Measurements from ENCODE around the gene JAML. TPM values are rescaled to one million over a fixed set of nuclear protein-coding genes. Genes with fewer than 3 reads are reported as not detected.

JAML gene
- total RNA-seq, 2 experiments from 2014 or later: 26.7 to 30.3 TPM

GRCh38 chr11:118240999-118241763 is 16.4 kb upstream of the JAML start:
- ChIA-PET POLR2A (interaction anchor here (1.0 to 6.4 kb wide), 10 partner anchors 9 to 113 kb away, joined by 3 to 78 read pairs (median 4); partner anchors contain the start of genes CD3D, CD3E, JAML and MPZL3), CTCF (interaction anchor here (0.8 to 3.1 kb wide), 8 partner anchors 10 to 54 kb away, joined by 3 to 19 read pairs (median 4); partner anchors contain the start of gene MPZL2)
- H3K36me3 ChIP-seq (ENCODE audit: insufficient read depth, low read length): peaks cover 20% of the 10 kb centered on the region
- peak overlapping the region; percentile 71 for H3K4me3 Mint-ChIP-seq
- H3K4me3 ChIP-seq (ENCODE audit: low read length): peak overlapping the region; percentile 21
- DNase-seq: peak in 11 of 14 experiments; percentile 22 to 90 (median 55)
- no peak for TF ChIP-seq CTCF (IDR thresholded peaks at IDR 0.05)
- H3K27me3 Mint-ChIP-seq: no peaks in the 10 kb centered on the region
- ATAC-seq (ENCODE audit: poor library complexity): peak; percentile 96
- peaks cover 38% of the 10 kb centered on the region for H3K36me3 Mint-ChIP-seq (ENCODE audit: low read depth)
- no peaks in the 10 kb centered on the region for H3K27me3 ChIP-seq (ENCODE audit: control insufficient read depth in 1 of 2, insufficient read depth in 2 of 2, low read length in 2 of 2)
- intact Hi-C loops (cut with DNase I, micrococcal nuclease): loop anchor here in 1 of 2 experiments (2.0 to 5.0 kb wide), 2 partner anchors 16 to 39 kb away; partner anchors contain the start of gene JAML
- peaks cover 70% of the 10 kb centered on the region for H3K4me1 Mint-ChIP-seq (ENCODE audit: low read depth)
- H3K27ac Mint-ChIP-seq: peak overlapping the region; percentile 89
- peak overlapping the region; percentile 42 to 79 for H3K27ac ChIP-seq (ENCODE audit: low read depth in 1 of 2, low read length in 2 of 2)
- H3K9me3 Mint-ChIP-seq: no peaks in the 10 kb centered on the region
- no peaks in the 10 kb centered on the region for H3K9me3 ChIP-seq (ENCODE audit: control insufficient read depth in 1 of 2, insufficient read depth in 1 of 2, low read length in 2 of 2)
- H3K4me1 ChIP-seq (ENCODE audit: insufficient read depth, low read length): peaks cover 49% of the 10 kb centered on the region

- POLR2A ChIA-PET: interaction anchor here (0.7 to 6.4 kb wide), 10 partner anchors 10 to 99 kb away, joined by 3 to 78 read pairs (median 3); partner anchors contain the start of genes CD3E, JAML, MPZL2 and MPZL3
- Histone ChIP-seq H3K27ac (ENCODE audit: low read depth in 1 of 2, low read length in 2 of 2) (peak overlapping the region in 1 of 2 donors; percentile 79), H3K4me1 (ENCODE audit: insufficient read depth, low read length) (peaks cover 47% of the 10 kb centered on the region), H3K9me3 (ENCODE audit: control insufficient read depth in 1 of 2, insufficient read depth in 1 of 2, low read length in 2 of 2) (no peaks in the 10 kb centered on the region), H3K36me3 (ENCODE audit: insufficient read depth, low read length) (peaks cover 35% of the 10 kb centered on the region), H3K4me3 (ENCODE audit: low read length) (no peak overlapping the region), H3K27me3 (ENCODE audit: control insufficient read depth in 1 of 2, insufficient read depth in 2 of 2, low read length in 2 of 2) (no peaks in the 10 kb centered on the region)
- CTCF ChIA-PET: interaction anchor here (0.8 to 2.0 kb wide), 6 partner anchors 10 to 41 kb away, joined by 3 to 8 read pairs (median 4); partner anchors contain the start of gene JAML
- intact Hi-C loops (cut with DNase I, micrococcal nuclease): loop anchor here (2.0 to 5.0 kb wide), 2 partner anchors 15 to 37 kb away; partner anchors contain the start of gene JAML (in 1 of the 2)
- H3K9me3 Mint-ChIP-seq: no peaks in the 10 kb centered on the region
- DNase-seq (peak in 1 of 14 experiments; percentile 22), ATAC-seq (ENCODE audit: poor library complexity) (no peak)
- H3K27ac Mint-ChIP-seq: peak overlapping the region; percentile 89
- H3K27me3 Mint-ChIP-seq: no peaks in the 10 kb centered on the region
- H3K36me3 Mint-ChIP-seq (ENCODE audit: low read depth): peaks cover 37% of the 10 kb centered on the region
- H3K4me3 Mint-ChIP-seq: peak overlapping the region; percentile 46
- no peak for TF ChIP-seq CTCF (IDR thresholded peaks at IDR 0.05)
- peaks cover 60% of the 10 kb centered on the region for H3K4me1 Mint-ChIP-seq (ENCODE audit: low read depth)
Observed at GRCh38 chr11:118239509-118240205, 14.8 kb upstream of the JAML start.

GRCh38 chr11:118238929-118239328 is 14.1 kb upstream of the JAML start:
- Mint-ChIP-seq H3K27me3 (no peaks in the 10 kb centered on the region), H3K4me3 (no peak overlapping the region), H3K9me3 (no peaks in the 10 kb centered on the region), H3K4me1 (ENCODE audit: low read depth) (peaks cover 53% of the 10 kb centered on the region), H3K27ac (peak overlapping the region; percentile 51), H3K36me3 (ENCODE audit: low read depth) (peaks cover 32% of the 10 kb centered on the region)
- Histone ChIP-seq H3K4me3 (ENCODE audit: low read length) (no peak overlapping the region), H3K36me3 (ENCODE audit: insufficient read depth, low read length) (peaks cover 42% of the 10 kb centered on the region), H3K9me3 (ENCODE audit: control insufficient read depth in 1 of 2, insufficient read depth in 1 of 2, low read length in 2 of 2) (no peaks in the 10 kb centered on the region), H3K27me3 (ENCODE audit: control insufficient read depth in 1 of 2, insufficient read depth in 2 of 2, low read length in 2 of 2) (no peaks in the 10 kb centered on the region), H3K27ac (ENCODE audit: low read depth in 1 of 2, low read length in 2 of 2) (no peak overlapping the region), H3K4me1 (ENCODE audit: insufficient read depth, low read length) (peaks cover 47% of the 10 kb centered on the region)
- DNase-seq: no peak
- TF ChIP-seq CTCF (IDR thresholded peaks at IDR 0.05): no peak
- intact Hi-C loops (cut with DNase I, micrococcal nuclease): loop anchor here in 1 of 2 experiments (5.0 kb wide), 1 partner anchor 37 kb away; no protein-coding TSS in a partner anchor
- ChIA-PET POLR2A (interaction anchor here (1.1 to 6.4 kb wide), 6 partner anchors 9 to 37 kb away, joined by 3 to 78 read pairs (median 7); partner anchors contain the start of genes JAML, MPZL2 and MPZL3), CTCF (interaction anchor here (0.8 to 2.0 kb wide), 6 partner anchors 9 to 41 kb away, joined by 3 to 8 read pairs (median 4); partner anchors contain the start of gene JAML)
- ATAC-seq (ENCODE audit: poor library complexity): no peak
